HepG2 (cell line): Measurements from ENCODE around the gene ZNF25. TPM values are rescaled to one million over a fixed set of nuclear protein-coding genes. Genes with fewer than 3 reads are reported as not detected.

ENCODE experiments used
- ATAC-seq: fragments of 200-7000 bp; cut with Tn5 transposase; 3 replicates; pipeline ENCODE4 v1.9.1; 2020; ENCODE audit warnings: mild to moderate bottlenecking, moderate library complexity
- BruUV-seq: library from RNA; stranded (reverse); fragments of 400-500 nt; replicated peaks from 2 replicates; lab custom pipeline; 2021; lab: Mats Ljungman, UMichigan
- CTCF ChIA-PET: fragments of 300-600 bp; formaldehyde crosslinking; extraction: SDS; loops from one replicate; lab custom pipeline; 2021; ENCODE audit warnings: low total read pairs, inconsistent platforms, low intra/inter-chr PET ratio; lab: Yijun Ruan, JAX
- POLR2A ChIA-PET: fragments of 350-600 bp; sonication (Branson Sonifier 250); formaldehyde crosslinking; loops from one replicate; lab custom pipeline; 2020; ENCODE audit warnings: antibody characterized with exemption, inconsistent platforms; lab: Yijun Ruan, JAX
- DNase-seq: peaks from one replicate; pipeline ENCODE4 v3.0.0-alpha.2; 2015; ENCODE audit warnings: low spot score
- FAIRE-seq: peaks from 3 replicates; lab custom pipeline; 2011; peaks lifted over from hg19 to GRCh38; lab: Jason Lieb, UNC
- H2AFZ ChIP-seq: one replicate; pipeline ENCODE4 v1.6.1; 2011; ENCODE audit warnings: low read length, inconsistent platforms
- H3K27ac ChIP-seq: fragments of 300-600 bp; 3 replicates; pipeline ENCODE4 v1.8.0; 2011; ENCODE audit warnings: mixed run types, mild to moderate bottlenecking, mixed read lengths, low read length, inconsistent platforms; ENCODE audit not compliant: insufficient read depth; ENCODE audit errors: extremely low read length
- H3K27me3 ChIP-seq, 2 experiments: fragments of 200-600 bp in 1 of 2; 2 replicates in 1 of 2; 3 replicates in 1 of 2; pipeline versions ENCODE4 v1.6.0 to v1.8.0; 2011; ENCODE audit warnings: low read length in 2 of 2, mild to moderate bottlenecking in 2 of 2, moderate library complexity in 2 of 2, inconsistent platforms in 1 of 2; ENCODE audit not compliant: insufficient read depth in 2 of 2, control insufficient read depth in 1 of 2
- H3K36me3 ChIP-seq, 2 experiments: fragments of 200-600 bp in 1 of 2; replicated peaks in 1 of 2; 2 replicates in 1 of 2; 3 replicates in 1 of 2; pipeline versions ENCODE4 v1.5.1 to v1.8.0; 2011; ENCODE audit warnings: low read length in 2 of 2, inconsistent platforms in 1 of 2; ENCODE audit not compliant: insufficient read depth in 2 of 2, control insufficient read depth in 1 of 2
- H3K4me1 ChIP-seq: 2 replicates; pipeline ENCODE4 v1.5.1; 2012; ENCODE audit warnings: low read length, inconsistent platforms; ENCODE audit not compliant: insufficient read depth
- H3K4me2 ChIP-seq: 2 replicates; pipeline ENCODE4 v1.6.0; 2011; ENCODE audit warnings: low read depth, low read length, inconsistent platforms
- H3K4me3 ChIP-seq, 3 experiments: fragments of 200-600 bp in 1 of 3; sonication (generic), shearing (Covaris generic) in 1 of 3; replicated peaks in 1 of 3; 2 replicates each; pipeline ENCODE4 v1.5.1; 2011 to 2016; ENCODE audit warnings: low read length in 3 of 3, inconsistent platforms in 2 of 3, low read depth in 2 of 3, mild to moderate bottlenecking in 2 of 3, control low read depth in 1 of 3, mixed read lengths in 1 of 3; ENCODE audit not compliant: insufficient read depth in 1 of 3
- H3K79me2 ChIP-seq: one replicate; pipeline ENCODE4 v1.6.1; 2011; ENCODE audit warnings: low read length, inconsistent platforms; ENCODE audit not compliant: insufficient read depth
- H3K9ac ChIP-seq: 2 replicates; pipeline ENCODE4 v1.6.0; 2011; ENCODE audit warnings: mild to moderate bottlenecking, low read depth, low read length, inconsistent platforms; ENCODE audit not compliant: insufficient read depth
- H3K9me3 ChIP-seq: 2 replicates; pipeline ENCODE4 v1.5.1; 2012; ENCODE audit warnings: mild to moderate bottlenecking, low read length
- H4K20me1 ChIP-seq: 2 replicates; pipeline ENCODE4 v1.6.0; 2011; ENCODE audit warnings: inconsistent platforms, mild to moderate bottlenecking, low read length, moderate library complexity; ENCODE audit not compliant: insufficient read depth
- BRD4 ChIP-seq: sonication (generic); formaldehyde crosslinking; IDR thresholded peaks from 2 replicates; pipeline ENCODE4 v1.4.0; 2020; ENCODE audit warnings: missing genetic modification reagents
- CENPX ChIP-seq: sonication (generic); formaldehyde crosslinking; IDR thresholded peaks from 2 replicates; pipeline ENCODE4 v1.9.0; 2021; ENCODE audit warnings: mild to moderate bottlenecking, missing genetic modification reagents, moderate library complexity
- CREM ChIP-seq, 2 experiments: sonication (generic) in 1 of 2; formaldehyde crosslinking in 1 of 2; IDR thresholded peaks; 2 replicates each; pipeline versions ENCODE4 v1.4.0 to v1.6.1; 2016 to 2020; ENCODE audit warnings: antibody characterized with exemption in 1 of 2, mild to moderate bottlenecking in 1 of 2, missing genetic modification reagents in 1 of 2
- FOXJ3 ChIP-seq: sonication (generic); formaldehyde crosslinking; IDR thresholded peaks from 2 replicates; pipeline ENCODE4 v1.4.0; 2020; ENCODE audit warnings: missing genetic modification reagents, mild to moderate bottlenecking, borderline replicate concordance
- NFYC ChIP-seq: IDR thresholded peaks from 2 replicates; pipeline ENCODE4 v1.6.1; 2016; ENCODE audit warnings: missing genetic modification reagents, missing compliant biosample characterization
- RXRA ChIP-seq: sonication (generic); formaldehyde crosslinking; IDR thresholded peaks from 2 replicates; pipeline ENCODE4 v1.5.1; 2020; ENCODE audit warnings: missing genetic modification reagents
- ZNF790 ChIP-seq: sonication (generic); formaldehyde crosslinking; IDR thresholded peaks from 2 replicates; pipeline ENCODE4 v1.8.0; 2022; ENCODE audit warnings: missing genetic modification reagents, mild to moderate bottlenecking, borderline replicate concordance
- WGBS: methylation state at CpG from one replicate; pipeline ENCODE4 v1.1.6; 2017; ENCODE audit warnings: low lambda C conversion rate; 5-methylcytosine and 5-hydroxymethylcytosine counted together
- in situ Hi-C: cut with HindIII; loops from 2 replicates; pipeline ENCODE4 v1.10.0; 2017; ENCODE audit warnings: low pct_unique_long_range_greater_than_20kb; ENCODE audit not compliant: extremely low pct_ligation_motif_present
- intact Hi-C: fragments of 100-400 bp; cut with micrococcal nuclease; formaldehyde crosslinking; loops from one replicate; pipeline ENCODE4 v1.10.0; 2022; ENCODE audit not compliant: unreplicated experiment
- polyA plus RNA-seq, 8 experiments: library from polyadenylated mRNA; depleted of rRNA in 3 of 8; stranded (reverse) in 7 of 8; unstranded in 1 of 8; fragments of >200 nt; fragmentation: Illumina TruSeq in 4 of 8; extraction: Trizol in 4 of 8; gene quantifications; 2 replicates each; pipeline versions ENCODE4 v1.2.1 to v1.2.3, GENCODE V29; 2011 to 2016; ENCODE audit warnings: low read depth in 4 of 8, missing spikeins in 1 of 8, mixed read lengths in 1 of 8; ENCODE audit not compliant: insufficient read depth in 1 of 8
- total RNA-seq, 5 experiments: library from RNA; depleted of rRNA; stranded (reverse); fragments of >200 nt; fragmentation: Illumina TruSeq; extraction: Trizol; gene quantifications; 2 replicates each; pipeline ENCODE4 v1.2.3, GENCODE V29; 2016; ENCODE audit warnings: low read depth in 1 of 5
- TF ChIP-seq, protein P1 (sequence below): sonication (generic); formaldehyde crosslinking; IDR thresholded peaks from 2 replicates; pipeline ENCODE4 v1.4.0; 2020; ENCODE audit warnings: missing genetic modification reagents, borderline replicate concordance
- TF ChIP-seq, protein P2 (sequence below): sonication (generic); formaldehyde crosslinking; IDR thresholded peaks from 2 replicates; pipeline ENCODE4 v1.4.0; 2020; ENCODE audit warnings: missing genetic modification reagents, borderline replicate concordance
- TF ChIP-seq, protein P3 (sequence below): sonication (generic); formaldehyde crosslinking; IDR thresholded peaks from 2 replicates; pipeline ENCODE4 v1.5.0; 2020; ENCODE audit warnings: missing genetic modification reagents

The ZNF25 gene
- total and polyA plus RNA-seq, 2 of the 13 experiments (the other 11 are each of a cell fraction or from before 2014, with no cell fraction given): 1.4 to 1.5 TPM

DNA sequence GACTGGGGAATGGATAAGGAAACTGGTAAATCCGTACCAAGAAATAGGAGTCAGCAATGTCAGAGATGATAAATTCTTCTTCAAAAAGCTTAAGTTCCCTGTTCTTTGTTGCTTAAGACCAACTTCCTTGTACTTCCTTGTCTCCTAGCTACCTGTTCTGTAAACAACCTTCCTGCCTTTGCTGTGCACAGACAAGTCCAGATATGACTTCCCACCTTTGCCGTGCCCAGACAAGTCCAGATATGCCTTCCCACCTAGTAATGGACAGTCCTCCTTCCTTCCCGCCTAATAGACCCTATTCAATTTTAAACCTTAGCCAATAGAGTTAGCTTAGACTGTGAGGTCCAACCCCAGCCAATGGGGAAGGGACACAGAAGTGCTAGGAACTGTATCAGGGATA, 31.5 kb upstream of the ZNF25 start:
- Histone ChIP-seq H3K4me2 (no peak overlapping the region; the same call in 1 of the 2 replicates), H3K4me1 (peaks cover 17% of the 10 kb centered on the region), H3K27me3 (no peaks in the 10 kb centered on the region; a peak in 1 of 5 replicates), H4K20me1 (no peaks in the 10 kb centered on the region), H3K27ac (no peak overlapping the region), H3K9me3 (no peaks in the 10 kb centered on the region), H3K36me3 (no peaks in the 10 kb centered on the region), H3K4me3 (no peak overlapping the region), H3K9ac (no peak overlapping the region), H2AFZ (no peak overlapping the region), H3K79me2 (peaks cover 14% of the 10 kb centered on the region)
- TF ChIP-seq NFYC (CRISPR knock-in tag): no peak
- TF ChIP-seq, protein P1, sequence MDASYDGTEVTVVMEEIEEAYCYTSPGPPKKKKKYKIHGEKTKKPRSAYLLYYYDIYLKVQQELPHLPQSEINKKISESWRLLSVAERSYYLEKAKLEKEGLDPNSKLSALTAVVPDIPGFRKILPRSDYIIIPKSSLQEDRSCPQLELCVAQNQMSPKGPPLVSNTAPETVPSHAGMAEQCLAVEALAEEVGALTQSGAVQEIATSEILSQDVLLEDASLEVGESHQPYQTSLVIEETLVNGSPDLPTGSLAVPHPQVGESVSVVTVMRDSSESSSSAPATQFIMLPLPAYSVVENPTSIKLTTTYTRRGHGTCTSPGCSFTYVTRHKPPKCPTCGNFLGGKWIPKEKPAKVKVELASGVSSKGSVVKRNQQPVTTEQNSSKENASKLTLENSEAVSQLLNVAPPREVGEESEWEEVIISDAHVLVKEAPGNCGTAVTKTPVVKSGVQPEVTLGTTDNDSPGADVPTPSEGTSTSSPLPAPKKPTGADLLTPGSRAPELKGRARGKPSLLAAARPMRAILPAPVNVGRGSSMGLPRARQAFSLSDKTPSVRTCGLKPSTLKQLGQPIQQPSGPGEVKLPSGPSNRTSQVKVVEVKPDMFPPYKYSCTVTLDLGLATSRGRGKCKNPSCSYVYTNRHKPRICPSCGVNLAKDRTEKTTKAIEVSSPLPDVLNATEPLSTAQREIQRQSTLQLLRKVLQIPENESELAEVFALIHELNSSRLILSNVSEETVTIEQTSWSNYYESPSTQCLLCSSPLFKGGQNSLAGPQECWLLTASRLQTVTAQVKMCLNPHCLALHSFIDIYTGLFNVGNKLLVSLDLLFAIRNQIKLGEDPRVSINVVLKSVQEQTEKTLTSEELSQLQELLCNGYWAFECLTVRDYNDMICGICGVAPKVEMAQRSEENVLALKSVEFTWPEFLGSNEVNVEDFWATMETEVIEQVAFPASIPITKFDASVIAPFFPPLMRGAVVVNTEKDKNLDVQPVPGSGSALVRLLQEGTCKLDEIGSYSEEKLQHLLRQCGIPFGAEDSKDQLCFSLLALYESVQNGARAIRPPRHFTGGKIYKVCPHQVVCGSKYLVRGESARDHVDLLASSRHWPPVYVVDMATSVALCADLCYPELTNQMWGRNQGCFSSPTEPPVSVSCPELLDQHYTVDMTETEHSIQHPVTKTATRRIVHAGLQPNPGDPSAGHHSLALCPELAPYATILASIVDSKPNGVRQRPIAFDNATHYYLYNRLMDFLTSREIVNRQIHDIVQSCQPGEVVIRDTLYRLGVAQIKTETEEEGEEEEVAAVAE (CRISPR knock-in tag): peak; percentile 93
- 23% methylated on average over 3 of the region's 3 CpGs for WGBS
- CTCF ChIA-PET: no interaction called here
- in situ Hi-C loops: no loop called here
- intact Hi-C loops: no loop called here
- ATAC-seq: no peak
- POLR2A ChIA-PET: interaction anchor here (1.0 kb wide), 1 partner anchor 31 kb away, joined by 3 read pairs; the partner anchor contains the start of gene ZNF25
- DNase-seq: no peak
- no peak for FAIRE-seq
- BruUV-seq: no TSS peak

DNA sequence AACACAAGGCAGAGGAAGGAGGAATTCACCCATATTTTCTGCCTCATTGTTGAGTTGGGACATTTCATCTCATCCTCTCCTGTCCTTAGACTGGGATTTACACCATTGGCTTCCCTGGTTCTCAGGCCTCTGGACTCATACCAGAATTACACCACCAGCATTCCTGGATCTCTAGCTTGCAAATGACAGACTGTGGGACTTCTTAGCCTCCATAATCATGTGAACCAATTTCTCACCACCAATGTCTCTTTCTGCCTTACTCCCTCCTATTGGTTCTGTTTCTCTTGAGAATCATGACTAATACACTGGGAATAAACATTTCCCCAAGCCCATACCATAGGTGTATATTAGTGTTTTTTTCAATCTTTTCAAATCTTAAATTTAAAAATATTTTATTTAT, 31.1 kb upstream of the ZNF25 start:
- in situ Hi-C loops: no loop called here
- H3K27ac ChIP-seq: no peak overlapping the region
- H3K9me3 ChIP-seq: no peaks in the 10 kb centered on the region
- ATAC-seq (no peak), FAIRE-seq (no peak), DNase-seq (no peak)
- no peak overlapping the region for H3K4me3 ChIP-seq
- H3K9ac ChIP-seq: no peak overlapping the region
- peaks cover 15% of the 10 kb centered on the region for H3K4me1 ChIP-seq
- H4K20me1 ChIP-seq: no peaks in the 10 kb centered on the region
- H3K4me2 ChIP-seq: no peak overlapping the region
- intact Hi-C loops: no loop called here
- peaks cover 11% of the 10 kb centered on the region for H3K79me2 ChIP-seq
- no peaks in the 10 kb centered on the region for H3K36me3 ChIP-seq
- no peak overlapping the region for H2AFZ ChIP-seq
- no TSS peak for BruUV-seq
- POLR2A ChIA-PET: interaction anchor here (1.0 kb wide), 1 partner anchor 31 kb away, joined by 3 read pairs; the partner anchor contains the start of gene ZNF25
- H3K27me3 ChIP-seq: no peaks in the 10 kb centered on the region; a peak in 1 of 5 replicates
- CTCF ChIA-PET: no interaction called here
- TF ChIP-seq, protein P2, sequence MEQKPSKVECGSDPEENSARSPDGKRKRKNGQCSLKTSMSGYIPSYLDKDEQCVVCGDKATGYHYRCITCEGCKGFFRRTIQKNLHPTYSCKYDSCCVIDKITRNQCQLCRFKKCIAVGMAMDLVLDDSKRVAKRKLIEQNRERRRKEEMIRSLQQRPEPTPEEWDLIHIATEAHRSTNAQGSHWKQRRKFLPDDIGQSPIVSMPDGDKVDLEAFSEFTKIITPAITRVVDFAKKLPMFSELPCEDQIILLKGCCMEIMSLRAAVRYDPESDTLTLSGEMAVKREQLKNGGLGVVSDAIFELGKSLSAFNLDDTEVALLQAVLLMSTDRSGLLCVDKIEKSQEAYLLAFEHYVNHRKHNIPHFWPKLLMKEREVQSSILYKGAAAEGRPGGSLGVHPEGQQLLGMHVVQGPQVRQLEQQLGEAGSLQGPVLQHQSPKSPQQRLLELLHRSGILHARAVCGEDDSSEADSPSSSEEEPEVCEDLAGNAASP (CRISPR knock-in tag): no peak
- TF ChIP-seq RXRA (no peak), ZNF790 (CRISPR knock-in tag) (no peak), CREM (IDR thresholded peaks at IDR 0.05) (no peak), CREM (CRISPR knock-in tag; IDR thresholded peaks at IDR 0.05) (no peak), BRD4 (CRISPR knock-in tag) (no peak), FOXJ3 (CRISPR knock-in tag) (no peak), CENPX (CRISPR knock-in tag) (no peak)
- TF ChIP-seq, protein P3, sequence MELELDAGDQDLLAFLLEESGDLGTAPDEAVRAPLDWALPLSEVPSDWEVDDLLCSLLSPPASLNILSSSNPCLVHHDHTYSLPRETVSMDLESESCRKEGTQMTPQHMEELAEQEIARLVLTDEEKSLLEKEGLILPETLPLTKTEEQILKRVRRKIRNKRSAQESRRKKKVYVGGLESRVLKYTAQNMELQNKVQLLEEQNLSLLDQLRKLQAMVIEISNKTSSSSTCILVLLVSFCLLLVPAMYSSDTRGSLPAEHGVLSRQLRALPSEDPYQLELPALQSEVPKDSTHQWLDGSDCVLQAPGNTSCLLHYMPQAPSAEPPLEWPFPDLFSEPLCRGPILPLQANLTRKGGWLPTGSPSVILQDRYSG (CRISPR knock-in tag): no peak
